Measurements from ENCODE around the gene DIS3L. TPM values are rescaled to one million over a fixed set of nuclear protein-coding genes. Genes with fewer than 3 reads are reported as not detected.
"Not testable (repeated sequence)": the region's sequence is repeated elsewhere in the genome, so short reads cannot be mapped to it uniquely, and the experiment has no call there.

DIS3L gene
- total RNA-seq, 6 experiments from 2014 or later = 16.1 to 32.3 (median 19.6) TPM

GRCh38 chr15:66254089-66254950 lies 39.0 kb upstream of the DIS3L start:
- H3K27me3 ChIP-seq = peaks cover 12 to 37% of the 10 kb centered on the region in 2 donors
- peak overlapping the region in 1 of 3 donors; percentile 56 for H3K4me3 ChIP-seq
- H3K27ac ChIP-seq = no peak overlapping the region
- no peaks in the 10 kb centered on the region for H3K36me3 ChIP-seq
- TF ChIP-seq CTCF (IDR thresholded peaks at IDR 0.05) (no peak), POLR2A (IDR thresholded peaks at IDR 0.05) (no peak)
- no peaks in the 10 kb centered on the region for H3K9me3 ChIP-seq
- no peak for DNase-seq
- H3K4me1 ChIP-seq = peaks cover 0 to 22% (median 4%) of the 10 kb centered on the region in 4 donors
- no peak for ATAC-seq
- WGBS (ENCODE audit: insufficient coverage, low coverage, low lambda C conversion rate, missing lambda C conversion rate) = 4% methylated on average over 23 of the region's 36 CpGs
- intact Hi-C loops (cut with DNase I) = no loop called here

GRCh38 chr15:66254951-66255676 lies 38.3 kb upstream of the DIS3L start:
- Histone ChIP-seq H3K27ac (no peak overlapping the region), H3K4me3 (no peak overlapping the region), H3K9me3 (no peaks in the 10 kb centered on the region), H3K4me1 (peaks cover 0 to 22% (median 4%) of the 10 kb centered on the region in 4 donors), H3K27me3 (peaks cover 12 to 37% of the 10 kb centered on the region in 2 donors), H3K36me3 (no peaks in the 10 kb centered on the region)
- no peak for ATAC-seq
- 48% methylated on average over 4 of the region's 19 CpGs for WGBS (ENCODE audit: insufficient coverage, low coverage, low lambda C conversion rate, missing lambda C conversion rate)
- intact Hi-C loops (cut with DNase I) = no loop called here
- TF ChIP-seq CTCF (IDR thresholded peaks at IDR 0.05) (no peak), POLR2A (IDR thresholded peaks at IDR 0.05) (no peak)
- no peak for DNase-seq

GRCh38 chr15:66256692-66257091 lies 36.7 kb upstream of the DIS3L start:
- WGBS (ENCODE audit: insufficient coverage, low coverage, low lambda C conversion rate, missing lambda C conversion rate) = 39% methylated on average over 3 of the region's 3 CpGs
- no peak overlapping the region for H3K4me3 ChIP-seq
- peaks cover 12 to 29% of the 10 kb centered on the region in 2 donors for H3K27me3 ChIP-seq
- H3K27ac ChIP-seq = no peak overlapping the region
- no peaks in the 10 kb centered on the region for H3K36me3 ChIP-seq
- ATAC-seq (no peak), DNase-seq (no peak)
- no peaks in the 10 kb centered on the region for H3K9me3 ChIP-seq
- H3K4me1 ChIP-seq = peaks cover 0 to 21% (median 4%) of the 10 kb centered on the region in 4 donors
- intact Hi-C loops (cut with DNase I) = no loop called here
- no peak for TF ChIP-seq POLR2A (IDR thresholded peaks at IDR 0.05)
- no peak for TF ChIP-seq CTCF (IDR thresholded peaks at IDR 0.05)

GRCh38 chr15:66261056-66261455 lies 32.3 kb upstream of the DIS3L start:
- DNase-seq (no peak), ATAC-seq (peak in 3 of 4 donors; percentile 23 to 94 (median 29))
- TF ChIP-seq CTCF (IDR thresholded peaks at IDR 0.05) (no peak), POLR2A (IDR thresholded peaks at IDR 0.05) (no peak)
- Histone ChIP-seq H3K27ac (no peak overlapping the region), H3K4me3 (no peak overlapping the region), H3K36me3 (no peaks in the 10 kb centered on the region), H3K9me3 (no peaks in the 10 kb centered on the region), H3K4me1 (no peaks in the 10 kb centered on the region), H3K27me3 (no peaks in the 10 kb centered on the region)
- 55% methylated on average over 3 of the region's 3 CpGs for whole genome bisulfite sequencing (ENCODE audit: insufficient coverage, low coverage, low lambda C conversion rate, missing lambda C conversion rate)
- intact Hi-C loops (cut with DNase I) = no loop called here

GRCh38 chr15:66262837-66263236 lies 30.5 kb upstream of the DIS3L start:
- H3K27ac ChIP-seq; H3K4me3 ChIP-seq; H3K36me3 ChIP-seq; ATAC-seq; H3K27me3 ChIP-seq; intact Hi-C loops (cut with DNase I); DNase-seq; H3K9me3 ChIP-seq; H3K4me1 ChIP-seq: not testable (repeated sequence)
- WGBS (ENCODE audit: insufficient coverage, low coverage, low lambda C conversion rate, missing lambda C conversion rate) = 43% methylated on average over 1 of the region's 1 CpG

Measured in right lobe of liver (tissue), 6 donors.